Aorta (tissue), 5 donors: Measurements from ENCODE around the gene TMUB1. TPM values are rescaled to one million over a fixed set of nuclear protein-coding genes. Genes with fewer than 3 reads are reported as not detected.

Source experiments
- ATAC-seq: fragments of 200-7000 bp; cut with Tn5 transposase; one replicate; pipeline ENCODE4 v1.9.1; 2022; ENCODE audit warnings: moderate library complexity; ENCODE audit not compliant: low FRiP score
- DNase-seq, 2 donors: peaks; one replicate each; pipeline ENCODE4 v3.0.0-alpha.2; 2020
- H3K27ac ChIP-seq, 2 donors: one replicate each; pipeline ENCODE4 v1.5.1; 2013; ENCODE audit warnings: low read length in 2 of 2, mild to moderate bottlenecking in 2 of 2, moderate library complexity in 2 of 2, control low read depth in 1 of 2, inconsistent platforms in 1 of 2, low read depth in 1 of 2
- H3K27me3 ChIP-seq, 2 donors: one replicate each; pipeline ENCODE4 v1.6.1; 2013; ENCODE audit warnings: control low read depth in 1 of 2, low read length in 1 of 2, mild to moderate bottlenecking in 1 of 2, moderate library complexity in 1 of 2; ENCODE audit not compliant: insufficient read depth in 2 of 2, control insufficient read depth in 1 of 2
- H3K36me3 ChIP-seq, 2 donors: one replicate each; pipeline ENCODE4 v1.6.1; 2013; ENCODE audit warnings: control low read depth in 1 of 2, low read length in 1 of 2, mild to moderate bottlenecking in 1 of 2; ENCODE audit not compliant: insufficient read depth in 2 of 2, control insufficient read depth in 1 of 2
- H3K4me1 ChIP-seq, 2 donors: one replicate each; pipeline ENCODE4 v1.6.1; 2013; ENCODE audit warnings: low read length in 2 of 2, control low read depth in 1 of 2, mild to moderate bottlenecking in 1 of 2, moderate library complexity in 1 of 2; ENCODE audit not compliant: insufficient read depth in 2 of 2, control insufficient read depth in 1 of 2
- H3K4me3 ChIP-seq, 2 donors: one replicate each; pipeline ENCODE4 v1.5.1; 2013; ENCODE audit warnings: low read length in 2 of 2, control low read depth in 1 of 2, mild to moderate bottlenecking in 1 of 2
- H3K9me3 ChIP-seq: one replicate; pipeline ENCODE4 v1.6.1; 2013; ENCODE audit warnings: mild to moderate bottlenecking, low read length; ENCODE audit not compliant: control insufficient read depth
- WGBS, 2 donors: extraction: QIAGEN DNeasy Blood & Tissue Kit; methylation state at CpG; one replicate each; pipeline ENCODE4 v1.1.7; 2013; 5-methylcytosine and 5-hydroxymethylcytosine counted together
- intact Hi-C, 2 donors: fragments of 100-400 bp; cut with DNase I; formaldehyde crosslinking; loops; one replicate each; pipeline versions ENCODE4 v1.14.2 to v1.15.0; 2022
- long read RNA-seq, 2 donors: library from polyadenylated mRNA; unstranded; transcript quantifications; one replicate each; pipeline ENCODE4 v2.0.0, GENCODE V29; 2020 to 2021
- polyA plus RNA-seq, 2 donors: library from polyadenylated mRNA; stranded (reverse); fragments of 200-250 nt; gene quantifications; one replicate each; pipeline ENCODE4 v1.2.3, GENCODE V29; 2013
- total RNA-seq, 2 donors: library from RNA; stranded (reverse); fragmentation: NEBNext Ultra II Directional; extraction: Animal tissue kit (Norgen Biotek cat#: 25700); gene quantifications; one replicate each; pipeline ENCODE4 v1.2.1, GENCODE V29; 2021
- donor health status: healthy with polysubstance abuse.
- donor health status: Bipolar disorder and iron deficiency.
- donor health status: DM: no; HTN: no; CAD: no.
- donor health status: DM: no; HTN: no; CAD: no.
- donor health status: DM: yes; HTN: yes; CAD: no.

The TMUB1 gene, protein sequence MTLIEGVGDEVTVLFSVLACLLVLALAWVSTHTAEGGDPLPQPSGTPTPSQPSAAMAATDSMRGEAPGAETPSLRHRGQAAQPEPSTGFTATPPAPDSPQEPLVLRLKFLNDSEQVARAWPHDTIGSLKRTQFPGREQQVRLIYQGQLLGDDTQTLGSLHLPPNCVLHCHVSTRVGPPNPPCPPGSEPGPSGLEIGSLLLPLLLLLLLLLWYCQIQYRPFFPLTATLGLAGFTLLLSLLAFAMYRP
- total RNA-seq (10 to 100 TPM; 32.7 to 33.9 TPM), polyA plus RNA-seq (10 to 100 TPM; 19.0 to 72.4 TPM)
- long read RNA-seq, donor 1, transcript TMUB1-201 (3 exons, 1,353 nt), result major isoform, 21 of 27 reads
- long read RNA-seq, donor 1, partial matches to known transcripts, result 0 of 27 reads
- long read RNA-seq, donor 1, other reads (novel, unspliced or antisense), result 2 of 27 reads
- long read RNA-seq, donor 2, transcript TMUB1-201 (3 exons, 1,353 nt), result minor isoform, 12 of 26 reads
- long read RNA-seq, donor 2, transcript TMUB1-203 (2 exons, 1,549 nt), result major isoform, 13 of 26 reads
- long read RNA-seq, donor 2, partial matches to known transcripts, result 0 of 26 reads
- long read RNA-seq, donor 2, other reads (novel, unspliced or antisense), result 0 of 26 reads

GRCh38 chr7:151083071-151083823, at the start of gene TMUB1:
Gene TMUB1, minus strand, starts transcription at chr7:151083493. Its CDS starts 930 bp downstream, at chr7:151082563.
- intact Hi-C loops, result loop anchor here in 1 of 2 donors (2.0 to 5.0 kb wide), 2 partner anchors 54 to 164 kb away; partner anchors contain the start of genes ABCB8 and SMARCD3
- no peaks in the 10 kb centered on the region for H3K36me3 ChIP-seq
- ATAC-seq (peak; percentile 48), DNase-seq (peak; percentile 89 to 94)
- no peaks in the 10 kb centered on the region for H3K27me3 ChIP-seq
- peaks cover 0 to 3% of the 10 kb centered on the region in 2 donors for H3K4me1 ChIP-seq
- peak within 1 kb of the TSS; percentile 61 to 62 for H3K27ac ChIP-seq
- H3K4me3 ChIP-seq, result peak within 1 kb of the TSS; percentile 79 to 86
- 1% methylated on average over 58 to 69 of the region's 69 CpGs for WGBS, 2 donors
- H3K9me3 ChIP-seq, result no peaks in the 10 kb centered on the region

DNA sequence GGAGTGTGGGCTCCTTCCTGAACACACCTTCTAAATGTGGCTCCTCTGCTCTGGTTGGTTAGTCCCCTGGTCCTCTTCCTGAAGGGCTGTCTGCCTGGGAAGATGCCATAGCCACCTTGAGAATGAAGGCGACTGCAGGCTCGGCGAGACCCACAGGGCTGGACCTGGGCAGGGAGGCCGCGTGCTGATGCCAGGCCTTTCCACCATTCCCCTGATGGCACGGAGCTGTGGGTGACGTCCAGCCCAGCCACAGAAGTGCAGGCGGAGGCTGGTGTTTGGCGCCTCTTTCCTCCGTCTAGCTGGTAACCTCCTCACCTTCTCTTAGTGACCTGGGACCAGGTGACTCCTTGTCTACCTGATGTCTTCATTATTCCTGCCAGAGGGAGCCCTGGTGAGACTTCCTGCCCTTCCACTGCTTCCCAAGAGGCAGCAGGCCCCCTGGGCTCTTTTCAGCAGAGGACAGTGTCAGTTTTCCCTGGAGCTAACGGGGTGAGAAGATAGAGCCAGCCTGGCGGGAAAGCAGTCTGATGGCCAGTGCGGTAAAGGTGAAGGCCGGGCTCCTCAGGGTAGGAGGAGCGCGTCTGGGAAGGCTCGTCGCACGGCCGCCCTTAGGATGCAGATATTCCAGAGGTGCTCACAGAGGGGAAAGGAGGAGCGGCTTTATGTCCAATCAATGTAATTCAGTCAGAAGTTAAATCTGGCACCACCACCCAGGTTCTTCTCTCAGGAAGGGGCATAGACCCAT, 49.3 kb upstream of the TMUB1 start:
- peaks cover 0 to 7% of the 10 kb centered on the region in 2 donors for H3K36me3 ChIP-seq
- DNase-seq, result peak in 1 of 2 donors; percentile 49
- no peak for ATAC-seq
- intact Hi-C loops, result no loop called here
- no peak overlapping the region for H3K4me3 ChIP-seq
- H3K4me1 ChIP-seq, result no peaks in the 10 kb centered on the region
- WGBS, 2 donors, result 94 to 95% methylated on average over 21 of the region's 21 CpGs
- no peaks in the 10 kb centered on the region for H3K9me3 ChIP-seq
- H3K27ac ChIP-seq, result no peak overlapping the region
- H3K27me3 ChIP-seq, result no peaks in the 10 kb centered on the region

DNA sequence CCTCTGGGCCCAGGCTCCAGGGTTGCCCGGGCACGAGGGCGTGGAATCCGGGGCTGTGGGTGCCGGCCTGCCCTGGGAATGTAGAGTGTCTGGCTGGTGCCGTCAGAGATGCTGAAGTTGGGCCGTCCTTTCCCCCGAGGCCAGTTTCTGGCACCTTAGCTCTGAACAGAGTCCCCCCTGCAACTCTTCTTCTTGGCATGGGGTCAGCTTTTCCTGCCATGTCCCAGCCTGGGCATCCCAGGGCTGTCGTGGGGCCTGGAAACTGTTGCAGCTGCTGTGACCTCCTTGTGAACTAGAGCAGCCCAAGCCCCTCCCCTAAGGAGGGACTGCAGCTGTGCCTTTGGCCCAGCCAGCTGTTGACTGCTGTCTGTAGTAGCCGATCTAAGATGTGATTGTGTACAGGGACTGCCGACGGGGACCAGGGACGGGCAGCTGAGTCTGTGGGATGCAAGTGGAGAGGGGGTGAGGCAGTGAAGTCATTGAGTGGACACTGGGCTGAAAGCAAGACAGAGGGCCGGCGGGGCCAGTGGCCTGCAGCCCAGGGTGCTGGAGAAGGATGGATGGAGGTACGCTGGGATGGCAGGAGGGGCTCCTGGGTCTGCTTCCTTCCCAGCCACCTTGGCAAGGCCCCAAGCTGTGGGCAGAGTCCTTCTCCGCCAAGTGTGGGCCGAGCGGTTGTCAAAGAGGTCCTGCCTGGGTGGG, 48.5 kb upstream of the TMUB1 start:
- WGBS, 2 donors, result 84 to 89% methylated on average over 19 of the region's 19 CpGs
- Histone ChIP-seq H3K27ac (no peak overlapping the region), H3K27me3 (no peaks in the 10 kb centered on the region), H3K4me3 (no peak overlapping the region), H3K36me3 (peaks cover 0 to 7% of the 10 kb centered on the region in 2 donors), H3K4me1 (no peaks in the 10 kb centered on the region), H3K9me3 (no peaks in the 10 kb centered on the region)
- intact Hi-C loops, result no loop called here
- peak; percentile 41 to 57 for DNase-seq
- ATAC-seq, result no peak

DNA sequence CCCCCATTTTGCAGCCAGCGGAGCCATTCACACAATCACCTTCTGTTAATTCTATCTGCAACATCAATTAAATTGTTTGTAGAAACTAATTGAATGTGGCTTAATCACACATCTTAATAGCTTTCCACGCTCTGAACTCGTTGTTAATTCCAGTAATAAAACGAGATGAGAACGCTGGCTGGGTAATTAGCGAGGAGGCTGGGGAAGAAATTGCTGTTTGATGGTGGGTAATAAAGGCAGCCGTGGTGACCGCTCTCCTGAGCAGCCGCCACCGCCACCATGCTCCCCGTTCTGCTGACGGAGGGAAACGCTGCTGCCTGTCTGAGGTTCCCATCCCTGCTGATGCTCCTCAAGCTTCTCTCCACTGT, 47.9 kb upstream of the TMUB1 start:
- Histone ChIP-seq H3K27ac (no peak overlapping the region), H3K9me3 (no peaks in the 10 kb centered on the region), H3K36me3 (peaks cover 0 to 7% of the 10 kb centered on the region in 2 donors), H3K4me3 (no peak overlapping the region), H3K4me1 (no peaks in the 10 kb centered on the region), H3K27me3 (no peaks in the 10 kb centered on the region)
- ATAC-seq, result no peak
- WGBS, 2 donors, result 87 to 90% methylated on average over 13 of the region's 13 CpGs
- intact Hi-C loops, result no loop called here
- DNase-seq, result no peak

GRCh38 chr7:151130741-151131157, 47.5 kb upstream of the TMUB1 start:
- Histone ChIP-seq H3K27ac (no peak overlapping the region), H3K36me3 (peaks cover 0 to 5% of the 10 kb centered on the region in 2 donors), H3K27me3 (no peaks in the 10 kb centered on the region), H3K9me3 (no peaks in the 10 kb centered on the region), H3K4me1 (no peaks in the 10 kb centered on the region), H3K4me3 (no peak overlapping the region)
- DNase-seq (peak; percentile 38 to 67), ATAC-seq (no peak)
- intact Hi-C loops, result no loop called here
- 93% methylated on average over 15 to 17 of the region's 17 CpGs for whole genome bisulfite sequencing, 2 donors

DNA sequence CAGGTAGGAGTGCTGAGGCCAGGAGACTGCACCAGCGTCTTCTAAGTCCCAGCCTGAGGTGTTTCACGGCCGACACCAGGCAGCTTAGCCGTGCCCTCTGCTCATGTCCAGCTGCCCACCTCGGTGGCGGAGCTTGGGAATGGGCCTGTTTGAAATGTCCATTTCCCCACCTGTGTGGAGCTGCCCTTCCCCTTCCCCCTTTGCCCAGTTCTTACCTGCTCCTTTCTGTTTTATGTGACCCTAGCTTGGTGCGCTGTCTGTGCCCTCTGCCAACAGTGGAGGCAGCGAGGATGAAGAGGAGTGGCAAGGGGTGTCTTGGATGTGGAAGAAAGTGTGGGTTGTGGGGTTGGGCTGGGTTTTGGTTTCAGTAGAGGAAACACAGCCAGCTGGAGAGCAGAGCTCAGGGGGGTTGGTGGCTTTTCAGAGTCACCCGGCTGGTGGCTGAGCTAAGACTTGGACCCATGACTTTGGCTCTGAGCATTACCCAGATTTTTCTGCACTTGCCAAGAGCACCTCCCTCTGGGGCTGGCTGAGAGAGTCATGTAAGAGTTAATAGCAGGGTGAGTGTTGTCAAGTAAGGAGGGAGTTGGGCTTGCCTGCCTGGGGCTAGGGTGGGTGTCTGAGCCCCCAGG, 46.8 kb upstream of the TMUB1 start:
- H3K27ac ChIP-seq, result no peak overlapping the region
- ATAC-seq (no peak), DNase-seq (no peak)
- peaks cover 0 to 5% of the 10 kb centered on the region in 2 donors for H3K36me3 ChIP-seq
- H3K4me1 ChIP-seq, result no peaks in the 10 kb centered on the region
- no peaks in the 10 kb centered on the region for H3K27me3 ChIP-seq
- H3K4me3 ChIP-seq, result no peak overlapping the region
- H3K9me3 ChIP-seq, result no peaks in the 10 kb centered on the region
- WGBS, 2 donors, result 87 to 90% methylated on average over 9 of the region's 9 CpGs
- intact Hi-C loops, result no loop called here

GRCh38 chr7:151129117-151129959, 46.0 kb upstream of the TMUB1 start:
- Histone ChIP-seq H3K4me3 (no peak overlapping the region), H3K27me3 (no peaks in the 10 kb centered on the region), H3K36me3 (peaks cover 0 to 1% of the 10 kb centered on the region in 2 donors), H3K27ac (no peak overlapping the region), H3K4me1 (no peaks in the 10 kb centered on the region), H3K9me3 (no peaks in the 10 kb centered on the region)
- intact Hi-C loops, result no loop called here
- WGBS, 2 donors, result 87 to 89% methylated on average over 28 of the region's 28 CpGs
- DNase-seq (no peak), ATAC-seq (no peak)
